Calu3 (cell line): Measurements from ENCODE around the gene EHBP1. TPM values are rescaled to one million over a fixed set of nuclear protein-coding genes. Genes with fewer than 3 reads are reported as not detected.

Experiments used
- BruUV-seq: library from RNA; stranded (reverse); fragments of 400-500 nt; replicated peaks from 2 replicates; lab custom pipeline; 2021; lab: Mats Ljungman, UMichigan
- CTCF ChIA-PET: fragments of 300-600 bp; sonication (Branson Sonifier 250); formaldehyde crosslinking; loops from one replicate; lab custom pipeline; 2022; ENCODE audit warnings: antibody characterized with exemption; lab: Charles Lee
- DNase-seq: peaks from one replicate; pipeline ENCODE4 v3.0.0; 2022
- H3K27ac Mint-ChIP-seq: one replicate; pipeline ENCODE4 v1.8.0; 2022; ENCODE audit warnings: mixed read lengths; ENCODE audit not compliant: unreplicated experiment
- H3K27me3 Mint-ChIP-seq: one replicate; pipeline ENCODE4 v1.8.0; 2022; ENCODE audit warnings: mixed read lengths; ENCODE audit not compliant: unreplicated experiment
- H3K36me3 Mint-ChIP-seq: one replicate; pipeline ENCODE4 v1.8.0; 2022; ENCODE audit warnings: mild to moderate bottlenecking, moderate library complexity, mixed read lengths; ENCODE audit not compliant: insufficient read depth, unreplicated experiment
- H3K4me1 Mint-ChIP-seq: one replicate; pipeline ENCODE4 v1.8.0; 2022; ENCODE audit warnings: mild to moderate bottlenecking, low read depth, mixed read lengths; ENCODE audit not compliant: unreplicated experiment
- H3K4me3 Mint-ChIP-seq: one replicate; pipeline ENCODE4 v1.8.0; 2022; ENCODE audit warnings: mild to moderate bottlenecking, low read depth, moderate library complexity, mixed read lengths; ENCODE audit not compliant: unreplicated experiment
- H3K9me3 Mint-ChIP-seq: one replicate; pipeline ENCODE4 v1.8.0; 2022; ENCODE audit warnings: low read depth, mixed read lengths; ENCODE audit not compliant: unreplicated experiment
- intact Hi-C: fragments of 100-400 bp; cut with micrococcal nuclease; formaldehyde crosslinking; loops from one replicate; pipeline ENCODE4 v1.10.0; 2022; ENCODE audit not compliant: unreplicated experiment
- total RNA-seq: library from RNA; stranded (reverse); gene quantifications from 2 replicates; pipeline ENCODE4 v1.2.3, GENCODE V29; 2022
- TF ChIP-seq, protein P1 (sequence below): fragments of 200-600 bp; IDR thresholded peaks from one replicate; pipeline ENCODE4 v1.8.0; 2022; ENCODE audit warnings: antibody characterized with exemption; ENCODE audit not compliant: unreplicated experiment

The EHBP1 gene
- total RNA-seq, 1 experiment from 2014 or later = 82.9 TPM

DNA sequence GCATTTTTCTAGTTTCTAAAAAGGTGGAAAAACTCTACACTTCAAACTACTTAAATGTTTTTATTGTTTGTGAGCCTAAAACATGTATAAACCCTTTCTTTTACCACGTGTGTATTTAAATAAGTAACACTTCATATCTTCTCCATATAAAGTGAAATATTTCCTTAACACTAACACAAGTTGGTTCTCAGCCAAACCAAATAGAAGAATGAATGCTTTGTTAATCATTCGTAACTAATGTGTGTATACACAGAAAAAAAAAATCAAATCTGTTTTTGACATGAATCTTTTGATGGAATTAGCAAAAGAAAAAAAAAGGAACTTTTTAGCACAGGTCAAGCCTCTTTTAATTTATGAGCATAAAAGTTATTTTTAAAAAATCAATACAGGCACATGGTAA is 89.3 kb downstream of the EHBP1 start:
- no peak overlapping the region for H3K27ac Mint-ChIP-seq

DNA sequence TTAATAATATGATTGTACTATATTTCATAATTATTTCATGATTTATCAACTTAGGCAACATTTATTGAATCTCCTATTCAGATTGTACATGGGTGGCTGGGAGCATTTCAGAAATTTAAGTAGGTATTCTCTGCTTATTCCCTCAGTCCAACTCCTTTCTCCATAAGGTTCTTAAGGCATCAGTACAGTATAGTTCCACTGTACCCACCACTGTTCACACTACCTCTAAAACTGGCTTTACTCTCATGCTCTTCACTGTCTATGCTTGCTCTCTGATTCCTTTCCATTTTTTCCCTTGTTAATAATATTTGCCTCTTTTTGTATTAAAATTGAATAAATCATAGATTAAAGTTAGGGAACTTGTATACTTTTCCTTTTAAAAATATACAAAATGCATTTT is 89.8 kb downstream of the EHBP1 start:
- H3K4me3 Mint-ChIP-seq = no peak overlapping the region
- peaks cover 32% of the 10 kb centered on the region for H3K4me1 Mint-ChIP-seq
- TF ChIP-seq, protein P1, sequence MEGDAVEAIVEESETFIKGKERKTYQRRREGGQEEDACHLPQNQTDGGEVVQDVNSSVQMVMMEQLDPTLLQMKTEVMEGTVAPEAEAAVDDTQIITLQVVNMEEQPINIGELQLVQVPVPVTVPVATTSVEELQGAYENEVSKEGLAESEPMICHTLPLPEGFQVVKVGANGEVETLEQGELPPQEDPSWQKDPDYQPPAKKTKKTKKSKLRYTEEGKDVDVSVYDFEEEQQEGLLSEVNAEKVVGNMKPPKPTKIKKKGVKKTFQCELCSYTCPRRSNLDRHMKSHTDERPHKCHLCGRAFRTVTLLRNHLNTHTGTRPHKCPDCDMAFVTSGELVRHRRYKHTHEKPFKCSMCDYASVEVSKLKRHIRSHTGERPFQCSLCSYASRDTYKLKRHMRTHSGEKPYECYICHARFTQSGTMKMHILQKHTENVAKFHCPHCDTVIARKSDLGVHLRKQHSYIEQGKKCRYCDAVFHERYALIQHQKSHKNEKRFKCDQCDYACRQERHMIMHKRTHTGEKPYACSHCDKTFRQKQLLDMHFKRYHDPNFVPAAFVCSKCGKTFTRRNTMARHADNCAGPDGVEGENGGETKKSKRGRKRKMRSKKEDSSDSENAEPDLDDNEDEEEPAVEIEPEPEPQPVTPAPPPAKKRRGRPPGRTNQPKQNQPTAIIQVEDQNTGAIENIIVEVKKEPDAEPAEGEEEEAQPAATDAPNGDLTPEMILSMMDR = no peak
- intact Hi-C loops = no loop called here
- CTCF ChIA-PET = no interaction called here
- no peak for DNase-seq
- no peaks in the 10 kb centered on the region for H3K36me3 Mint-ChIP-seq
- no peaks in the 10 kb centered on the region for H3K9me3 Mint-ChIP-seq
- H3K27ac Mint-ChIP-seq = no peak overlapping the region
- H3K27me3 Mint-ChIP-seq = no peaks in the 10 kb centered on the region
- no TSS peak for BruUV-seq

More for the DNA sequence above, 89.3 kb downstream of the EHBP1 start:
- TF ChIP-seq, protein P1 = no peak
- BruUV-seq = no TSS peak
- no peak overlapping the region for H3K4me3 Mint-ChIP-seq
- intact Hi-C loops = no loop called here
- H3K36me3 Mint-ChIP-seq = no peaks in the 10 kb centered on the region
- no peaks in the 10 kb centered on the region for H3K9me3 Mint-ChIP-seq
- no peaks in the 10 kb centered on the region for H3K27me3 Mint-ChIP-seq
- no peak for DNase-seq
- CTCF ChIA-PET = no interaction called here
- peaks cover 38% of the 10 kb centered on the region for H3K4me1 Mint-ChIP-seq

DNA sequence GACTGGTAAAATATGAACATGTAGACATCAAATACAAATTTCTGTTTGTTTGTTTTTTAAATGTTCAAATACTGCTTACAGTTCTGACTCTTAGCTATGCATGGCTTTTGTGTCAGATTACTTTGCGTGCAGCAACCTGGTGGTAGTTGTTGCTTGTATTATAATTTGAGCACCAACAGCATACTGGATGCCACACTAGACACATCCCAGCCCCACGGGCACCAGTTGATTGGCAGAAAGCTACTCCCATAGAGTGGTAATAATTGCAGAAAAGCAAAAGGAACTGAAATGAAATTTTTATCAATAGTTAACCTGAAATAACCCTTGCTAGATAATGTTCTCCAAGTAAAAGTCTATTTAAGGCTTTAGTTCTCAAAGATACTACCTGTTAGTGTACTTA is 91.6 kb downstream of the EHBP1 start:
- Mint-ChIP-seq H3K4me3 (no peak overlapping the region), H3K9me3 (no peaks in the 10 kb centered on the region), H3K36me3 (no peaks in the 10 kb centered on the region), H3K27me3 (no peaks in the 10 kb centered on the region), H3K4me1 (peaks cover 29% of the 10 kb centered on the region), H3K27ac (no peak overlapping the region)
- intact Hi-C loops = no loop called here
- CTCF ChIA-PET = no interaction called here
- TF ChIP-seq, protein P1 = no peak
- no TSS peak for BruUV-seq
- DNase-seq = no peak

DNA sequence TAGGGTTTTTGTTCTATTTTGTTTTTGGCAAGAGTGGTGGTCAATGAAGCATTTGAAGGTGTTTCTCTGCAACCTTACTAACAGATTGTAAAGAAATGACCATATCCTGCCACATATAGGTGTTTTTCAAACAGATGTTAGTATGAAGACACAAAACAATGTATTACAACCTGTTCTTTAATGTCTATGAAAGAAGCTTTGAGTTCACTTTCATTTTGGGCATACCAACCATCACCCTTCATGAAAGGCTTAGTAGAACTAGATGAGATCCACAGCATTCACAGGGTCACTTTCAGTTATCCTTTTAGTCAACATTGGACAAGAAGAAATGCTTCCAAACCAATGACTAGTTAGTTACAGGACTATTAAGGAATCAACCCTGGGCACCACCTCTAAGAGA is 95.1 kb downstream of the EHBP1 start:
- CTCF ChIA-PET = no interaction called here

More for the DNA sequence above, 95.1 kb downstream of the EHBP1 start:
- H3K4me3 Mint-ChIP-seq = no peak overlapping the region
- TF ChIP-seq, protein P1 = no peak
- no peaks in the 10 kb centered on the region for H3K27me3 Mint-ChIP-seq
- intact Hi-C loops = no loop called here
- DNase-seq = no peak
- no peaks in the 10 kb centered on the region for H3K36me3 Mint-ChIP-seq
- no peaks in the 10 kb centered on the region for H3K9me3 Mint-ChIP-seq
- H3K4me1 Mint-ChIP-seq = peaks cover 15% of the 10 kb centered on the region
- no peak overlapping the region for H3K27ac Mint-ChIP-seq
- no TSS peak for BruUV-seq
